PC-3 (cell line): ENCODE results near the gene DPPA3. TPM values are rescaled to one million over a fixed set of nuclear protein-coding genes. Genes with fewer than 3 reads are reported as not detected.
"Not testable (repeated sequence)": the region's sequence is repeated elsewhere in the genome, so short reads cannot be mapped to it uniquely, and the experiment has no call there.

Source experiments
- ATAC-seq: fragments of 200-7000 bp; cut with Tn5 transposase; 2 replicates; pipeline ENCODE4 v1.9.1; 2020; ENCODE audit warnings: mild to moderate bottlenecking, moderate library complexity
- BruUV-seq: library from RNA; stranded (reverse); fragments of 400-500 nt; replicated peaks from 2 replicates; lab custom pipeline; 2021; lab: Mats Ljungman, UMichigan
- CTCF ChIA-PET: fragments of 300-600 bp; sonication (Branson Sonifier 250); formaldehyde crosslinking; loops from one replicate; lab custom pipeline; 2022; ENCODE audit warnings: antibody characterized with exemption; lab: Charles Lee
- POLR2A ChIA-PET: fragments of 300-600 bp; sonication (Branson Sonifier 250); formaldehyde crosslinking; loops from one replicate; lab custom pipeline; 2022; ENCODE audit warnings: antibody characterized with exemption; ENCODE audit not compliant: unreplicated experiment; lab: Charles Lee
- DNase-seq: peaks from one replicate; pipeline ENCODE4 v3.0.0-alpha.2; 2015
- H2AFZ ChIP-seq: fragments of 300-600 bp; sonication (generic); 2 replicates; pipeline ENCODE4 v1.6.0; 2016; ENCODE audit warnings: antibody characterized with exemption, low read length
- H3F3A ChIP-seq: fragments of 300-600 bp; sonication (generic); one replicate; pipeline ENCODE4 v1.6.0; 2017; ENCODE audit warnings: antibody characterized with exemption, low read length, control low read depth, mild to moderate bottlenecking; ENCODE audit not compliant: unreplicated experiment
- H3K27ac ChIP-seq: fragments of 300-600 bp; sonication (generic); 2 replicates; pipeline ENCODE4 v1.5.1; 2016; ENCODE audit warnings: mild to moderate bottlenecking, low read length
- H3K27me3 ChIP-seq: fragments of 300-600 bp; sonication (generic); 2 replicates; pipeline ENCODE4 v1.6.1; 2016; ENCODE audit warnings: low read length, mixed read lengths
- H3K36me3 ChIP-seq: fragments of 300-600 bp; sonication (generic); 2 replicates; pipeline ENCODE4 v1.6.1; 2016; ENCODE audit warnings: low read depth, mixed run types, low read length, mixed read lengths
- H3K4me1 ChIP-seq: fragments of 300-600 bp; sonication (generic); 2 replicates; pipeline ENCODE4 v1.5.1; 2016; ENCODE audit warnings: low read length; ENCODE audit not compliant: insufficient read depth
- H3K4me2 ChIP-seq: fragments of 300-600 bp; sonication (generic); 2 replicates; pipeline ENCODE4 v1.6.0; 2016; ENCODE audit warnings: low read length
- H3K4me3 ChIP-seq: fragments of 300-600 bp; sonication (generic); 2 replicates; pipeline ENCODE4 v1.5.1; 2016; ENCODE audit warnings: mild to moderate bottlenecking, low read length, mixed read lengths
- H3K79me2 ChIP-seq: fragments of 300-600 bp; sonication (generic); 2 replicates; pipeline ENCODE4 v1.6.1; 2017; ENCODE audit warnings: low read length, mixed read lengths
- H3K9ac ChIP-seq: fragments of 300-600 bp; sonication (generic); 2 replicates; pipeline ENCODE4 v1.6.0; 2016; ENCODE audit warnings: mild to moderate bottlenecking, low read length
- H3K9me2 ChIP-seq: fragments of 300-600 bp; sonication (generic); replicated peaks from 2 replicates; pipeline ENCODE4 v1.6.1; 2016; ENCODE audit warnings: mixed run types, low read length, mixed read lengths
- H3K9me3 ChIP-seq: fragments of 300-600 bp; sonication (generic); 2 replicates; pipeline ENCODE4 v1.6.1; 2016; ENCODE audit warnings: low read length, mixed read lengths
- H4K20me1 ChIP-seq: fragments of 300-600 bp; sonication (generic); 2 replicates; pipeline ENCODE4 v1.6.1; 2016; ENCODE audit warnings: low read length, mixed read lengths
- CTCF ChIP-seq: fragments of 300-600 bp; sonication (generic); conservative IDR thresholded peaks from 2 replicates; pipeline ENCODE4 v1.5.1; 2017; ENCODE audit warnings: antibody characterized with exemption, low read depth, mild to moderate bottlenecking, low read length
- EZH2 ChIP-seq: fragments of 300-600 bp; sonication (generic); IDR thresholded peaks from one replicate; pipeline ENCODE4 v1.6.1; 2017; ENCODE audit warnings: antibody characterized with exemption, mild to moderate bottlenecking, low read length; ENCODE audit not compliant: unreplicated experiment
- EZH2phosphoT487 ChIP-seq: fragments of 300-600 bp; sonication (generic); IDR thresholded peaks from 2 replicates; pipeline ENCODE4 v1.6.1; 2018; ENCODE audit warnings: mild to moderate bottlenecking, antibody characterized with exemption, low read length, borderline replicate concordance
- intact Hi-C: fragments of 100-400 bp; cut with micrococcal nuclease; formaldehyde crosslinking; loops from 2 replicates; pipeline ENCODE4 v1.9.0; 2023
- total RNA-seq: library from RNA; depleted of rRNA; stranded (reverse); fragments of >200 nt; gene quantifications from 2 replicates; pipeline ENCODE4 v1.2.3, GENCODE V29; 2014

The DPPA3 gene
- total RNA-seq, 1 experiment from 2014 or later, result not detected

GRCh38 chr12:7677432-7677888, 33.8 kb upstream of the DPPA3 start:
- H3K4me2 ChIP-seq, H2AFZ ChIP-seq, H3K27ac ChIP-seq, H3K4me3 ChIP-seq, H3F3A ChIP-seq, POLR2A ChIA-PET, H3K9ac ChIP-seq, H4K20me1 ChIP-seq, H3K79me2 ChIP-seq, H3K9me2 ChIP-seq, H3K4me1 ChIP-seq, H3K9me3 ChIP-seq, H3K36me3 ChIP-seq, BruUV-seq: not testable (repeated sequence)
- H3K27me3 ChIP-seq, result peaks cover 12% of the 10 kb centered on the region; the same call in 1 of the 2 replicates
- peak; percentile 50 for TF ChIP-seq CTCF
- CTCF ChIA-PET, result interaction anchor here (1.6 kb wide), 1 partner anchor 129 kb away, joined by 4 read pairs; no protein-coding TSS in a partner anchor
- DNase-seq (peak; percentile 37), ATAC-seq (0 out of 2 replicates have a peak, but pooled peaks have one; percentile 27)
- intact Hi-C loops, result loop anchor here (1.0 kb wide), 1 partner anchor 130 kb away; no protein-coding TSS in a partner anchor

GRCh38 chr12:7678744-7679143, 32.5 kb upstream of the DPPA3 start:
- no peak for TF ChIP-seq EZH2
- no peak for TF ChIP-seq EZH2phosphoT487
- TF ChIP-seq CTCF, result no peak
- Histone ChIP-seq H3K79me2 (no peaks in the 10 kb centered on the region), H3K4me3 (no peak overlapping the region), H3K9me3 (no peaks in the 10 kb centered on the region), H3K36me3 (no peaks in the 10 kb centered on the region), H3K4me1 (no peaks in the 10 kb centered on the region), H3K27ac (no peak overlapping the region), H3K9me2 (no peaks in the 10 kb centered on the region), H2AFZ (no peak overlapping the region), H3K27me3 (peaks cover 12% of the 10 kb centered on the region; the same call in 1 of the 2 replicates), H4K20me1 (no peaks in the 10 kb centered on the region), H3K9ac (no peak overlapping the region), H3F3A (no peaks in the 10 kb centered on the region), H3K4me2 (no peak overlapping the region)
- BruUV-seq, result no TSS peak
- POLR2A ChIA-PET, result no interaction called here
- DNase-seq, result no peak
- intact Hi-C loops, result no loop called here
- CTCF ChIA-PET, result no interaction called here
- no peak for ATAC-seq

- Histone ChIP-seq H3K79me2 (no peaks in the 10 kb centered on the region), H3K9me2 (no peaks in the 10 kb centered on the region), H3K9ac (no peak overlapping the region), H3K4me3 (no peak overlapping the region), H3K4me1 (no peaks in the 10 kb centered on the region), H3K4me2 (no peak overlapping the region), H4K20me1 (no peaks in the 10 kb centered on the region), H2AFZ (no peak overlapping the region), H3K36me3 (no peaks in the 10 kb centered on the region), H3K9me3 (no peaks in the 10 kb centered on the region), H3F3A (no peaks in the 10 kb centered on the region), H3K27me3 (peaks cover 10% of the 10 kb centered on the region; the same call in 1 of the 2 replicates), H3K27ac (no peak overlapping the region)
- ATAC-seq (no peak), DNase-seq (no peak)
- ChIA-PET CTCF (no interaction called here), POLR2A (no interaction called here)
- intact Hi-C loops, result no loop called here
- TF ChIP-seq EZH2 (no peak), CTCF (no peak), EZH2phosphoT487 (no peak)
- no TSS peak for BruUV-seq
These were observed 31.8 kb upstream of the DPPA3 start for GRCh38 chr12:7679251-7680045.
